H1 (cell line): ENCODE results near the gene GPSM1.
A peak's percentile ranks its signal among the peaks of the same experiment; 100 is the strongest.

ENCODE experiments used
- CHD2 ChIP-seq: IDR thresholded peaks from 2 replicates; pipeline ENCODE4 v1.6.1; 2012; ENCODE audit warnings: low read length, improper control_type of control experiment
- CTCF ChIP-seq, 3 experiments: IDR thresholded peaks; 1 replicate in 2 of 3; 2 replicates in 1 of 3; pipeline versions ENCODE4 v1.5.1 to v1.6.1; 2011; ENCODE audit warnings: low read length in 3 of 3, mild to moderate bottlenecking in 3 of 3, inconsistent platforms in 2 of 3, low read depth in 1 of 3, moderate library complexity in 1 of 3; ENCODE audit not compliant: insufficient read depth in 1 of 3; ENCODE audit errors: control extremely low read depth in 1 of 3
- POLR2A ChIP-seq, 2 experiments: IDR thresholded peaks; 1 replicate in 1 of 2; 2 replicates in 1 of 2; pipeline ENCODE4 v1.6.1; 2011; ENCODE audit warnings: low read depth in 2 of 2, low read length in 2 of 2, mild to moderate bottlenecking in 2 of 2; ENCODE audit errors: control extremely low read depth in 1 of 2
- SIN3A ChIP-seq, 2 experiments: IDR thresholded peaks in 1 of 2; conservative IDR thresholded peaks in 1 of 2; 2 replicates each; pipeline ENCODE4 v1.6.1; 2011 to 2012; ENCODE audit warnings: low read length in 2 of 2, improper control_type of control experiment in 1 of 2, low read depth in 1 of 2, mild to moderate bottlenecking in 1 of 2

GRCh38 chr9:136283291-136284235 lies 43.8 kb upstream of the GPSM1 start:
- TF ChIP-seq POLR2A (IDR thresholded peaks at IDR 0.05; ENCODE audit: control extremely low read depth in 1 of 2, low read depth in 2 of 2, low read length in 2 of 2) (no peak), CHD2 (no peak), SIN3A (conservative IDR thresholded peaks at IDR 0.05 in 1 of 2, IDR thresholded peaks at IDR 0.05 in 1 of 2; ENCODE audit: low read depth in 1 of 2, low read length in 2 of 2) (no peak), CTCF (IDR thresholded peaks at IDR 0.05; ENCODE audit: control extremely low read depth in 1 of 3, insufficient read depth in 1 of 3, low read depth in 1 of 3, low read length in 3 of 3) (peak in 2 of 3 experiments; percentile 89 to 92; a peak in 3 of 4 replicates)
